Transverse colon (tissue), 4 donors: ENCODE measurements around the gene ELANE. TPM values are rescaled to one million over a fixed set of nuclear protein-coding genes. Genes with fewer than 3 reads are reported as not detected.

ENCODE experiments used
- DNase-seq: peaks from one replicate; pipeline ENCODE4 v3.0.0-alpha.2; 2019
- H3K27ac ChIP-seq, 4 donors: fragments of 200-600 bp; sonication (generic); 2 replicates each; pipeline ENCODE4 v1.5.1; 2016 to 2018; ENCODE audit warnings: inconsistent platforms in 4 of 4
- H3K27me3 ChIP-seq: fragments of 200-600 bp; sonication (generic); 2 replicates; pipeline ENCODE4 v1.5.1; 2017; ENCODE audit warnings: inconsistent platforms
- H3K36me3 ChIP-seq, 4 donors: fragments of 200-600 bp; sonication (generic); 2 replicates each; pipeline ENCODE4 v1.5.1; 2017 to 2019; ENCODE audit warnings: inconsistent platforms in 4 of 4
- H3K4me1 ChIP-seq, 4 donors: fragments of 200-600 bp; sonication (generic); 2 replicates each; pipeline ENCODE4 v1.5.1; 2017 to 2020; ENCODE audit warnings: inconsistent platforms in 4 of 4
- H3K4me3 ChIP-seq, 4 donors: fragments of 200-600 bp; sonication (generic); 1 replicate in 1 of 4; 2 replicates in 3 of 4; pipeline versions ENCODE4 v1.5.1 to v1.6.1; 2017 to 2019; ENCODE audit warnings: inconsistent platforms in 4 of 4
- H3K9me3 ChIP-seq, 2 donors: fragments of 200-600 bp; sonication (generic); 2 replicates each; pipeline ENCODE4 v1.5.1; 2017 to 2019; ENCODE audit warnings: inconsistent platforms in 2 of 2
- CTCF ChIP-seq, 5 experiments: fragments of 200-600 bp in 3 of 5; fragments of 450-650 bp in 2 of 5; sonication (generic) in 3 of 5; IDR thresholded peaks; 1 replicate in 2 of 5; 2 replicates in 3 of 5; pipeline ENCODE4 v1.5.1; 2016 to 2017; ENCODE audit warnings: antibody characterized with exemption in 5 of 5, inconsistent platforms in 3 of 5, mild to moderate bottlenecking in 2 of 5, moderate library complexity in 1 of 5
- EP300 ChIP-seq: sonication (generic); formaldehyde crosslinking; IDR thresholded peaks from one replicate; pipeline ENCODE4 v1.6.1; 2017; ENCODE audit warnings: antibody characterized with exemption, low read depth
- POLR2A ChIP-seq: fragments of 450-650 bp; IDR thresholded peaks from one replicate; pipeline ENCODE4 v1.6.1; 2016; ENCODE audit warnings: antibody characterized with exemption, mild to moderate bottlenecking, moderate library complexity
- POLR2AphosphoS5 ChIP-seq, 3 donors: sonication (generic); formaldehyde crosslinking; IDR thresholded peaks; one replicate each; pipeline ENCODE4 v1.6.1; 2016; ENCODE audit warnings: antibody characterized with exemption in 3 of 3
- WGBS, 2 donors: methylation state at CpG; one replicate each; pipeline ENCODE4 v1.1.5; 2018; ENCODE audit warnings: low coverage in 1 of 2; 5-methylcytosine and 5-hydroxymethylcytosine counted together
- in situ Hi-C, 4 donors: fragments of 200-750 bp; cut with MboI; loops; one replicate each; pipeline versions ENCODE4 v1.15.0 to v1.15.1; 2017; ENCODE audit warnings: low sequenced_read_pairs in 3 of 4, low pct_ligation_motif_present in 1 of 4, low pct_unique_long_range_greater_than_20kb in 1 of 4
- intact Hi-C: fragments of 100-400 bp; cut with DNase I; formaldehyde crosslinking; loops from one replicate; pipeline ENCODE4 v1.15.1; 2023; ENCODE audit warnings: low total_unique reads
- total RNA-seq, 4 donors: library from RNA; depleted of rRNA; stranded (reverse); fragments of >200 nt; gene quantifications; one replicate each; pipeline ENCODE4 v1.1.0, GENCODE V29; 2016

The ELANE gene
- total RNA-seq, 4 donors from 2014 or later = 0.79 to 2.2 TPM; not detected in 2

DNA sequence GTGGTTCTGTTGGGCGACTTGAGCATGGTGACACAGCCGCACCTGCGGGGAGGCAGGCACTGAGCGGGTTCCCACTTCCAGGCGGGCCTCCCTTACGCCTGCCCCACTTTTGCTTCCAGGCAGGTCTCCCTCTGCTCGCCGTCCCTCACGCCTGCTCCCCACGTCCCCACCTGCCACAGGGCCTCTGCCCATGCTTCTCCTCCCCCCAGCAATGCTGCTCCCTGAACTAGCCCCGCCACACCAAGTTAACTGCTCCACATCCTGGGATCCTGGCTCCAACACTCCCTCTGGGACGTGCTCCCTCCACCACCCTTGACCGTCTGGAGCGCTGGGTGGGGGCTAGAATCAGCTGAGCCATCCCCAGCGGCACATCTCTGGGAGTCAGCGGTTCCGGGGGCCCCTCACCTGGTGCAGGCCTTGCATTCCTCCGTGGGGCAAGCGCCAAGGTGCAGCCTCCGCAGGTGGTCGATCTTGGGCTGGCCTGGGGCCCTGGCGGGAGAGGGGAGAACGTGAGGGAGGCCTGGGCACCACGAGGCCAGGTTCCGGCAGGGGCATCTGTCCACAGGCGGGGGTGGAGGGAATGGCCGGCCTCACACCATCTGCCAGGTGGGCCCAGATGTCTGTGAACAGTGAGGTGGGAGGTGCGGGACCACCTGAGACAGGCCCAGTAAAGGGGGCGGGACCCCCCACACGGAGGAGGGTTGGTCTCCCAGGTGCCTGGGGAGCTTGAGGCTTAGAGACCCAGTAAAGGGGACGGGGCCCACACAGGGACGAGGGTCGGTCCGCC, 16.5 kb downstream of the ELANE start:
- TF ChIP-seq EP300 (no peak), CTCF (IDR thresholded peaks at IDR 0.05) (no peak), POLR2AphosphoS5 (IDR thresholded peaks at IDR 0.05) (no peak), POLR2A (no peak)
- H3K36me3 ChIP-seq = peaks cover 0 to 5% (median 0%) of the 10 kb centered on the region in 4 donors
- intact Hi-C loops = no loop called here
- H3K4me3 ChIP-seq = no peak overlapping the region
- in situ Hi-C loops = loop anchor here in 1 of 4 donors (25.0 kb wide), 1 partner anchor 119 kb away; the partner anchor contains the start of gene WDR18
- 80 to 93% methylated on average over 1 to 34 of the region's 34 CpGs for WGBS, 2 donors
- H3K9me3 ChIP-seq = no peaks in the 10 kb centered on the region
- no peaks in the 10 kb centered on the region for H3K27me3 ChIP-seq
- H3K4me1 ChIP-seq = peaks cover 13 to 28% (median 21%) of the 10 kb centered on the region in 4 donors
- no peak for DNase-seq
- peak overlapping the region; percentile 66 to 89 (median 78) for H3K27ac ChIP-seq

- 70% methylated on average over 29 of the region's 29 CpGs; no CpG with 5 or more reads in 1 of the 2 donors for WGBS, 2 donors
- in situ Hi-C loops (loop anchor here in 1 of 4 donors (25.0 kb wide), 1 partner anchor 118 kb away; the partner anchor contains the start of gene WDR18), intact Hi-C loops (no loop called here)
- no peaks in the 10 kb centered on the region for H3K9me3 ChIP-seq
- peak; percentile 65 for DNase-seq
- H3K4me3 ChIP-seq = no peak overlapping the region
- peak overlapping the region; percentile 66 to 89 (median 78) for H3K27ac ChIP-seq
- H3K27me3 ChIP-seq = no peaks in the 10 kb centered on the region
- TF ChIP-seq EP300 = no peak
- TF ChIP-seq POLR2AphosphoS5 (IDR thresholded peaks at IDR 0.05) = peak in 1 of 3 donors; percentile 9
- H3K36me3 ChIP-seq = peaks cover 0 to 5% (median 0%) of the 10 kb centered on the region in 4 donors
- peaks cover 12 to 25% (median 18%) of the 10 kb centered on the region in 4 donors for H3K4me1 ChIP-seq
Measured at GRCh38 chr19:869245-870177, 17.4 kb downstream of the ELANE start.

- Histone ChIP-seq H3K9me3 (no peaks in the 10 kb centered on the region), H3K27me3 (no peaks in the 10 kb centered on the region), H3K4me3 (no peak overlapping the region), H3K27ac (peak overlapping the region; percentile 66 to 89 (median 78)), H3K36me3 (peaks cover 0 to 5% (median 0%) of the 10 kb centered on the region in 4 donors), H3K4me1 (peaks cover 12 to 25% (median 18%) of the 10 kb centered on the region in 4 donors)
- in situ Hi-C loops = loop anchor here in 1 of 4 donors (25.0 kb wide), 1 partner anchor 117 kb away; the partner anchor contains the start of gene WDR18
- no peak for DNase-seq
- TF ChIP-seq EP300 (no peak), POLR2A (no peak), CTCF (IDR thresholded peaks at IDR 0.05) (no peak), POLR2AphosphoS5 (IDR thresholded peaks at IDR 0.05) (no peak)
- 87 to 89% methylated on average over 4 to 8 of the region's 8 CpGs for WGBS, 2 donors
- intact Hi-C loops = no loop called here
Measured at GRCh38 chr19:870314-870713, 18.2 kb downstream of the ELANE start.

DNA sequence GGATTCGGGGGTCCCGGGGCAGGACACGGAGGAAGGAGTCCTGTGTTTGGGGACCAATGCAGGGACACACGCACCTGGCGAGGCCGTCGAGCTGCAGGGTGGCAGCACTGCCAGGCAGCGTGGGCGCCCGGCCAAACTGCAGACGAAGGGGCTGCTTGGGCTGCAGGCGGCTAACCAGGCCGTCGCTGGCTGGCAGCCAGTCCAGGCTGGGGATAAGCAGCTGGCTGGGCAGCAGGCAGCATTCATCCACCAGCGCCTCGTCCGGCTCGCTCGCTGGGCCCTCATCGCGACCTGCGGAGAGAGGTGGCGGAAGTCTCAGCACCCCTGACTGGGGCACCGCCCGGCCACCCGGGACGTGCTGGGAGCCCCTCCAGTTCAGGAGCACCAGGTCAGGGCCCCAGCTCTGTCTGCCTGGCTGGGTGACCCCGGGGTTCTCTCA, 18.9 kb downstream of the ELANE start:
- Histone ChIP-seq H3K4me1 (peaks cover 12 to 25% (median 18%) of the 10 kb centered on the region in 4 donors), H3K9me3 (no peaks in the 10 kb centered on the region), H3K4me3 (no peak overlapping the region), H3K27ac (peak overlapping the region; percentile 34 to 89 (median 64)), H3K36me3 (peaks cover 0 to 11% (median 2%) of the 10 kb centered on the region in 4 donors), H3K27me3 (no peaks in the 10 kb centered on the region)
- intact Hi-C loops = no loop called here
- DNase-seq = no peak
- WGBS, 2 donors = 63 to 80% methylated on average over 2 to 27 of the region's 28 CpGs
- in situ Hi-C loops = loop anchor here in 1 of 4 donors (25.0 kb wide), 1 partner anchor 116 kb away; the partner anchor contains the start of gene WDR18
- TF ChIP-seq EP300 (no peak), CTCF (IDR thresholded peaks at IDR 0.05) (no peak), POLR2AphosphoS5 (IDR thresholded peaks at IDR 0.05) (peak in 1 of 3 donors; percentile 7)
